Measurements from ENCODE around the gene RIPOR2.

RIPOR2 gene

DNA sequence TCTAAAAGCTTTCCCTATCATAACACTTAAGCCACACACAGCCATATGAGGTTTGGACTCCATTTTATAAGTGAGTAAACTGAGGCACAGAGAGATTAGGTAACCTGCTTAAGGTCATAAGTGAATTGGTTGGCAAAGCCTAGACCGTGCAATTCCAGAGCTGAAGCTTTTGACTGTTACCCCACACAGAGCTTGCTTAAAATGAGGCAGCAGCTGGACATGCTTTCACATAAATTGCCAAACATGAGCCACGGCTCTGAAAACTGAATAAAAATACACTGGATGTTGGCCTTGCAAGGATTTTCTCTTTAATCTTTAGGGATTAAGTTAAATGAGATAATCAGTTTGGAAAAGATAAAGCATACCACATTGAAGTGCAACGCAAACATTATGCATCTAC lies 2.5 kb downstream of the RIPOR2 start:
- no peak overlapping the region for H3K4me3 ChIP-seq (ENCODE audit: low read depth, low read length)
- ChIA-PET CTCF (interaction anchor here (1.0 to 2.3 kb wide), 5 partner anchors 11 to 138 kb away, joined by 3 to 9 read pairs (median 4); no protein-coding TSS in a partner anchor), POLR2A (no interaction called here)
- TF ChIP-seq, protein P1, sequence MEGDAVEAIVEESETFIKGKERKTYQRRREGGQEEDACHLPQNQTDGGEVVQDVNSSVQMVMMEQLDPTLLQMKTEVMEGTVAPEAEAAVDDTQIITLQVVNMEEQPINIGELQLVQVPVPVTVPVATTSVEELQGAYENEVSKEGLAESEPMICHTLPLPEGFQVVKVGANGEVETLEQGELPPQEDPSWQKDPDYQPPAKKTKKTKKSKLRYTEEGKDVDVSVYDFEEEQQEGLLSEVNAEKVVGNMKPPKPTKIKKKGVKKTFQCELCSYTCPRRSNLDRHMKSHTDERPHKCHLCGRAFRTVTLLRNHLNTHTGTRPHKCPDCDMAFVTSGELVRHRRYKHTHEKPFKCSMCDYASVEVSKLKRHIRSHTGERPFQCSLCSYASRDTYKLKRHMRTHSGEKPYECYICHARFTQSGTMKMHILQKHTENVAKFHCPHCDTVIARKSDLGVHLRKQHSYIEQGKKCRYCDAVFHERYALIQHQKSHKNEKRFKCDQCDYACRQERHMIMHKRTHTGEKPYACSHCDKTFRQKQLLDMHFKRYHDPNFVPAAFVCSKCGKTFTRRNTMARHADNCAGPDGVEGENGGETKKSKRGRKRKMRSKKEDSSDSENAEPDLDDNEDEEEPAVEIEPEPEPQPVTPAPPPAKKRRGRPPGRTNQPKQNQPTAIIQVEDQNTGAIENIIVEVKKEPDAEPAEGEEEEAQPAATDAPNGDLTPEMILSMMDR (IDR thresholded peaks at IDR 0.05; ENCODE audit: insufficient read depth, low read length, missing control alignments): no peak
- no peak for DNase-seq (ENCODE audit: low read depth, low spot score)

DNA sequence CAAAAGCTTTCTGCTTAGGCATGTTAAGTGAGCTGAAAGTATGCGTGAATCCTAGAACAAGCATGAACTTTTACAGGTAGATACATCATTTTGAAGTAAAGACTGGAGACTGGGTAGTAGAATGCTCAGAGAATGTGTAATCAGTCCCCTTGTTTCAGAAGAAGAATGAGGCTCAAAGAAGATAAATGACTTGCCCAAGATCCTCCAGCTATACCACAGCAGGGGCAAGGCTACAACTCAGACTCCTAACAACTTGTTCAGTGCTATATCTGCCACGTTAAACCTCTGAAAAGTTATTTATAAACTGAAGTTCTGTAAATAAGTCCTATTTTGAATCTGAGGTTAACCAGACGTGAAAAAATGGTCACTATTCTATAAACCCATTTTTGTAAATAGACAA lies 2.9 kb downstream of the RIPOR2 start:
- DNase-seq (ENCODE audit: low read depth, low spot score): no peak
- ChIA-PET POLR2A (no interaction called here), CTCF (interaction anchor here (1.0 to 2.3 kb wide), 3 partner anchors 11 to 138 kb away, joined by 3 to 9 read pairs (median 6); no protein-coding TSS in a partner anchor)
- H3K4me3 ChIP-seq (ENCODE audit: low read depth, low read length): no peak overlapping the region
- TF ChIP-seq, protein P1 (IDR thresholded peaks at IDR 0.05; ENCODE audit: insufficient read depth, low read length, missing control alignments): no peak

- no peak for DNase-seq (ENCODE audit: low read depth, low spot score)
- H3K4me3 ChIP-seq (ENCODE audit: low read depth, low read length): no peak overlapping the region
- TF ChIP-seq, protein P1 (IDR thresholded peaks at IDR 0.05; ENCODE audit: insufficient read depth, low read length, missing control alignments): no peak
- POLR2A ChIA-PET: no interaction called here
- CTCF ChIA-PET: interaction anchor here (1.6 kb wide), 1 partner anchor 60 kb away, joined by 5 read pairs; no protein-coding TSS in a partner anchor
Measured at GRCh38 chr6:24931718-24932691, 3.8 kb downstream of the RIPOR2 start.

DNA sequence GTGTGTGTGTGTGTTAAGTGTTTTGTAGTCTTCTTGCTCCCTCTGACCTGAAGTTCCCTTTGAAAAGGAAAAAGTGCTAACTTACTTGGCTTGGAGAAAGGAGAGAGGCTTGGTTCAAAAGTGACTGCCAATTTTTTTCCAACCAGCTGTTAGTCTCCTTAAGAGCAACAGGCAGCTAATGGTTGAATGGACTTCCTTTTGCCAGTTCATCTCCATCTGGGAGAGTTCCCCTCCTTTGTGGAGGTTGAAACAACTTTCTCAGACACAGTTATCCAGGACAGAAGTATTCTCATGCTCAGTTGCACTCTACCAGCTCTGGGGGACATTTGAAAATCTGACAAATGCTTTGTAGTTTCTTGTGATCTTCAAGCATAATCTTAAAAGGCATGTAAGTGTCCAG lies 4.5 kb downstream of the RIPOR2 start:
- CTCF ChIA-PET: interaction anchor here (0.6 to 1.6 kb wide), 2 partner anchors 60 to 311 kb away, joined by 4 to 5 read pairs; no protein-coding TSS in a partner anchor
- no peak for DNase-seq (ENCODE audit: low read depth, low spot score)
- POLR2A ChIA-PET: no interaction called here
- TF ChIP-seq, protein P1 (IDR thresholded peaks at IDR 0.05; ENCODE audit: insufficient read depth, low read length, missing control alignments): no peak
- no peak overlapping the region for H3K4me3 ChIP-seq (ENCODE audit: low read depth, low read length)

- TF ChIP-seq, protein P1 (IDR thresholded peaks at IDR 0.05; ENCODE audit: insufficient read depth, low read length, missing control alignments): no peak
- H3K4me3 ChIP-seq (ENCODE audit: low read depth, low read length): no peak overlapping the region
- ChIA-PET POLR2A (no interaction called here), CTCF (interaction anchor here (1.6 kb wide), 1 partner anchor 61 kb away, joined by 5 read pairs; no protein-coding TSS in a partner anchor)
- peak; percentile 56 for DNase-seq (ENCODE audit: low read depth, low spot score)
Measured at GRCh38 chr6:24930431-24930871, 5.3 kb downstream of the RIPOR2 start.

- no peak for DNase-seq (ENCODE audit: low read depth, low spot score)
- TF ChIP-seq, protein P1 (IDR thresholded peaks at IDR 0.05; ENCODE audit: insufficient read depth, low read length, missing control alignments): no peak
- H3K4me3 ChIP-seq (ENCODE audit: low read depth, low read length): no peak overlapping the region
- POLR2A ChIA-PET: no interaction called here
- CTCF ChIA-PET: interaction anchor here (2.0 kb wide), 1 partner anchor 19 kb away, joined by 8 read pairs; no protein-coding TSS in a partner anchor
Measured at GRCh38 chr6:24929242-24929641, 6.5 kb downstream of the RIPOR2 start.

Measured in AG04449 (cell line).